ENCODE data around the gene SMIM44.

Gene SMIM44

DNA sequence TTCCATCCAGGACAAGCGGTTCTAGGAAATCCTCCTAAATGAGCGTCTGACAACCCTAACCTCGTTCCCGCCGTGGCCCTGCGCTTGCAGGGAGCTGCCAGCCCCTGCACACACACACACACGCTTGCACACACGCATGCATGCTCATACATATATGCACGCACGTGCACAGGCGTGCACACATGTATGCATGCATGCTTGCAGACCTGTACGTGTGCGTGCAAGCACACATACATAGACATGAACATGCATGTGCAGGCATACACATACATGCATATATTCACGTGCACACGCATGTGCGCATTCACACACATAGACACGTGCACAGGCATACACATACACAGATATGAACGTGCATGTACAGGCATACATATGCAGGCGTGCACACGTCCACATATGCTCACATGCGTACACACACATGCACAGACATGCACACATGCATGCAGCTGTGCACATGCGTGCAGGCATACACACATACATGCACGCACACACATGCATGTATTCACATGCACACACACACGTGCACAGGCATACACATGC is 38.5 kb downstream of the SMIM44 start:
- H3K27me3 ChIP-seq (ENCODE audit: insufficient read depth, low read length), result no peaks in the 10 kb centered on the region
- no peak overlapping the region for H3K4me3 ChIP-seq (ENCODE audit: low read depth, low read length)
- peaks cover 8% of the 10 kb centered on the region; the same call in 1 of the 2 replicates for H3K36me3 ChIP-seq (ENCODE audit: insufficient read depth, low read length)
- H3K4me1 ChIP-seq (ENCODE audit: control insufficient read depth, insufficient read depth, low read length, unreplicated experiment), result no peaks in the 10 kb centered on the region
- H3K79me2 ChIP-seq (ENCODE audit: control insufficient read depth, insufficient read depth, low read length, unreplicated experiment), result peaks cover 6% of the 10 kb centered on the region
- no peak overlapping the region for H3K27ac ChIP-seq (ENCODE audit: low read depth, low read length)
- no peak overlapping the region for H2AFZ ChIP-seq (ENCODE audit: low read length, unreplicated experiment)

- Histone ChIP-seq H3K4me1 (ENCODE audit: control insufficient read depth, insufficient read depth, low read length, unreplicated experiment) (no peaks in the 10 kb centered on the region), H3K4me3 (ENCODE audit: low read depth, low read length) (no peak overlapping the region), H3K27me3 (ENCODE audit: insufficient read depth, low read length) (no peaks in the 10 kb centered on the region), H3K79me2 (ENCODE audit: control insufficient read depth, insufficient read depth, low read length, unreplicated experiment) (peaks cover 6% of the 10 kb centered on the region), H2AFZ (ENCODE audit: low read length, unreplicated experiment) (no peak overlapping the region), H3K36me3 (ENCODE audit: insufficient read depth, low read length) (peaks cover 8% of the 10 kb centered on the region; the same call in 1 of the 2 replicates), H3K27ac (ENCODE audit: low read depth, low read length) (no peak overlapping the region)
These were observed 39.2 kb downstream of the SMIM44 start for GRCh38 chr19:3443840-3444694.

GRCh38 chr19:3442487-3443071 is 40.7 kb downstream of the SMIM44 start:
- Histone ChIP-seq H3K79me2 (ENCODE audit: control insufficient read depth, insufficient read depth, low read length, unreplicated experiment) (peaks cover 10% of the 10 kb centered on the region), H3K4me3 (ENCODE audit: low read depth, low read length) (no peak overlapping the region), H2AFZ (ENCODE audit: low read length, unreplicated experiment) (no peak overlapping the region), H3K4me1 (ENCODE audit: control insufficient read depth, insufficient read depth, low read length, unreplicated experiment) (no peaks in the 10 kb centered on the region), H3K36me3 (ENCODE audit: insufficient read depth, low read length) (peaks cover 8% of the 10 kb centered on the region), H3K27me3 (ENCODE audit: insufficient read depth, low read length) (no peaks in the 10 kb centered on the region), H3K27ac (ENCODE audit: low read depth, low read length) (no peak overlapping the region)

- H3K27ac ChIP-seq (ENCODE audit: low read depth, low read length), result no peak overlapping the region
- peaks cover 10% of the 10 kb centered on the region for H3K79me2 ChIP-seq (ENCODE audit: control insufficient read depth, insufficient read depth, low read length, unreplicated experiment)
- H3K27me3 ChIP-seq (ENCODE audit: insufficient read depth, low read length), result no peaks in the 10 kb centered on the region
- H2AFZ ChIP-seq (ENCODE audit: low read length, unreplicated experiment), result no peak overlapping the region
- no peak overlapping the region for H3K4me3 ChIP-seq (ENCODE audit: low read depth, low read length)
- H3K4me1 ChIP-seq (ENCODE audit: control insufficient read depth, insufficient read depth, low read length, unreplicated experiment), result no peaks in the 10 kb centered on the region
- peaks cover 8% of the 10 kb centered on the region for H3K36me3 ChIP-seq (ENCODE audit: insufficient read depth, low read length)
These were observed 41.3 kb downstream of the SMIM44 start for GRCh38 chr19:3441986-3442329.

- Histone ChIP-seq H3K36me3 (ENCODE audit: insufficient read depth, low read length) (peaks cover 10% of the 10 kb centered on the region), H3K4me1 (ENCODE audit: control insufficient read depth, insufficient read depth, low read length, unreplicated experiment) (no peaks in the 10 kb centered on the region), H3K4me3 (ENCODE audit: low read depth, low read length) (no peak overlapping the region), H3K79me2 (ENCODE audit: control insufficient read depth, insufficient read depth, low read length, unreplicated experiment) (peaks cover 10% of the 10 kb centered on the region), H3K27me3 (ENCODE audit: insufficient read depth, low read length) (no peaks in the 10 kb centered on the region), H2AFZ (ENCODE audit: low read length, unreplicated experiment) (no peak overlapping the region), H3K27ac (ENCODE audit: low read depth, low read length) (no peak overlapping the region)
These were observed 41.9 kb downstream of the SMIM44 start for GRCh38 chr19:3441089-3441985.

GRCh38 chr19:3440082-3440481 is 43.2 kb downstream of the SMIM44 start:
- H3K79me2 ChIP-seq (ENCODE audit: control insufficient read depth, insufficient read depth, low read length, unreplicated experiment), result peaks cover 8% of the 10 kb centered on the region
- no peaks in the 10 kb centered on the region for H3K27me3 ChIP-seq (ENCODE audit: insufficient read depth, low read length)

GRCh38 chr19:3434630-3435553 is 48.3 kb downstream of the SMIM44 start:
- Histone ChIP-seq H2AFZ (ENCODE audit: low read length, unreplicated experiment) (no peak overlapping the region), H3K27ac (ENCODE audit: low read depth, low read length) (peak overlapping the region; percentile 79), H3K79me2 (ENCODE audit: control insufficient read depth, insufficient read depth, low read length, unreplicated experiment) (peaks cover 14% of the 10 kb centered on the region), H3K36me3 (ENCODE audit: insufficient read depth, low read length) (peaks cover 25% of the 10 kb centered on the region), H3K4me3 (ENCODE audit: low read depth, low read length) (peak overlapping the region; percentile 54), H3K27me3 (ENCODE audit: insufficient read depth, low read length) (no peaks in the 10 kb centered on the region), H3K4me1 (ENCODE audit: control insufficient read depth, insufficient read depth, low read length, unreplicated experiment) (peaks cover 6% of the 10 kb centered on the region)

More at GRCh38 chr19:3440082-3440481, 43.2 kb downstream of the SMIM44 start:
- peaks cover 6% of the 10 kb centered on the region for H3K36me3 ChIP-seq (ENCODE audit: insufficient read depth, low read length)
- no peak overlapping the region for H3K4me3 ChIP-seq (ENCODE audit: low read depth, low read length)
- H3K27ac ChIP-seq (ENCODE audit: low read depth, low read length), result no peak overlapping the region
- H2AFZ ChIP-seq (ENCODE audit: low read length, unreplicated experiment), result no peak overlapping the region
- H3K4me1 ChIP-seq (ENCODE audit: control insufficient read depth, insufficient read depth, low read length, unreplicated experiment), result peaks cover 4% of the 10 kb centered on the region

DNA sequence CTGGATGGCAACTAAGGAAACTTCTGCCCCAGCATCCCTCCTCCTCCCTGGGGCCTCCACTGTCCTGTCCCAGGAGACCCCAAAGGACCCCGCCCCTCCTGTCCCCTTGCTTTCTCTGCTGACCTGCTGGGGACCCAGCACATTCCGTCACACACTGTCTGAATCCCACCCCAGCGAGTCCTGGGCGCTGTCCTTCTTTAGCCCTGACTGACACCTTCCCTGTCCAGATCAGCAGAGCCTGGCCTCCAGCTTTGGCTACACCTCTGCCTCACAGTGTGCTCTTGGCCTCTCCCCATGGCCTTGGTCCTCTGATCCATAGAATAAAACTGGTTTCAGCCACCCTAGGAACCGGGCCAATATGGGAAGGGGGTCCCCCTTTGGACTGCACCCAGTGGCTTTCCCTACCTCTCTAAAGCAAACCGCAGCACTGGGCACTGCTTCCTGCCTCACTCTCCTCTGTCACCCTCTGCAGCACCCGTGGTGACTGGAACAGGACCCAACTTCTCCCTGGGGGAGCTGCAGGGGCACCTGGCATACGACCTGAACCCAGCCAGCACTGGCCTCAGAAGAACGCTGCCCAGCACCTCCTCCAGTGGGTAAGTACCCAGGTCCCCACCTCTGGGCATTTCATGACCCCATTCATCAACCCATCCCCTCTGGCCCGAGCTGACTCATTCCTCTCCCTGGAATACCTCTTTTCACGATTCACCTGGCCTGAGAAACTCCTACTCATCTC is 49.3 kb downstream of the SMIM44 start:
- peaks cover 8% of the 10 kb centered on the region for H3K4me1 ChIP-seq (ENCODE audit: control insufficient read depth, insufficient read depth, low read length, unreplicated experiment)
- H3K27me3 ChIP-seq (ENCODE audit: insufficient read depth, low read length), result no peaks in the 10 kb centered on the region
- H2AFZ ChIP-seq (ENCODE audit: low read length, unreplicated experiment), result no peak overlapping the region
- no peak overlapping the region for H3K4me3 ChIP-seq (ENCODE audit: low read depth, low read length)
- H3K27ac ChIP-seq (ENCODE audit: low read depth, low read length), result peak overlapping the region; percentile 79
- peaks cover 13% of the 10 kb centered on the region for H3K79me2 ChIP-seq (ENCODE audit: control insufficient read depth, insufficient read depth, low read length, unreplicated experiment)
- peaks cover 25% of the 10 kb centered on the region for H3K36me3 ChIP-seq (ENCODE audit: insufficient read depth, low read length)

GRCh38 chr19:3433313-3433712 is 49.9 kb downstream of the SMIM44 start:
- H3K4me1 ChIP-seq (ENCODE audit: control insufficient read depth, insufficient read depth, low read length, unreplicated experiment), result peaks cover 14% of the 10 kb centered on the region

More at GRCh38 chr19:3433313-3433712, 49.9 kb downstream of the SMIM44 start:
- Histone ChIP-seq H3K27me3 (ENCODE audit: insufficient read depth, low read length) (no peaks in the 10 kb centered on the region), H3K4me3 (ENCODE audit: low read depth, low read length) (no peak overlapping the region), H3K27ac (ENCODE audit: low read depth, low read length) (no peak overlapping the region), H3K36me3 (ENCODE audit: insufficient read depth, low read length) (peaks cover 25% of the 10 kb centered on the region; the same call in 1 of the 2 replicates), H3K79me2 (ENCODE audit: control insufficient read depth, insufficient read depth, low read length, unreplicated experiment) (peaks cover 10% of the 10 kb centered on the region), H2AFZ (ENCODE audit: low read length, unreplicated experiment) (no peak overlapping the region)

Data from ACC112 (cell line).